HuH-7.5 (cell line): ENCODE results near the gene NFATC3.
A peak's percentile ranks its signal among the peaks of the same experiment; 100 is the strongest.

Experiments
- DNase-seq: peaks from one replicate; pipeline ENCODE4 v3.0.0; 2011; ENCODE audit warnings: low spot score

The NFATC3 gene

DNA sequence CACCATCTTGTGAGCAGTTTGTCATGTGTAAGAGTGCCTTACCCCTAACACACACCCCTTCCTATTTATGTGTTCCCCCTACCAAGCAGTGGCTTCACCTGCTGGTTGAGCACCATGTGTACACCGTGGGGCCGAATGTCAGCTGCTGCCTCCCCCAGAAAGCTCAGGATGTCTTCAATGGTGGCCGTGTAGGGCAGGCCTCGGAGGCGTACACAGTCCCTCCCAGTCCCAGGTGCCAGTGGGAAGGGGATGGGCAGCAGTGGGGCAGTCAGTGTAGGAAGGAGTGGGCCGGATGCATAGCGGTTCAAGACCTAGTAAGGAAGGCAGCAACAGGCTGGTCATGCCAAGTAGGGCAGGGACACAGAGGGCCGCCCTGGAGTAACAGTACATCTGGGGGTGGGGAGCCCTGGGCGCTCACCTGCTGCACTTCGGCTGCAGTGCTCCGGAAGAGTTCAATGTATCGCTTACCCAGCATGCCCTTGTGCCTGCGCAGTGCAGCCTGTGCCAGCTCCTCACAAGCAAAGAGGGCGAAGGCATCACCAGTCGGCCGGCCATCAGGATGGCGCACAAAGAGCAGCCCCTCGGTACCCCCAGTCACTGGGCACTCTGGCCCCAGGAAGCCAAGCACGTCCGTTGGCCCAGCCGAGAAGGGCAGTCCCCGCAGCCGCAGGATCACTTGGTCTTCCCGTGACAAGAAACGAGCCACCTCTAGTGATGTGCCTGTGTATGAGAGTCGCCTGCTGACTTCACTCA lies 146.4 kb downstream of the NFATC3 start:
- no peak for DNase-seq

DNA sequence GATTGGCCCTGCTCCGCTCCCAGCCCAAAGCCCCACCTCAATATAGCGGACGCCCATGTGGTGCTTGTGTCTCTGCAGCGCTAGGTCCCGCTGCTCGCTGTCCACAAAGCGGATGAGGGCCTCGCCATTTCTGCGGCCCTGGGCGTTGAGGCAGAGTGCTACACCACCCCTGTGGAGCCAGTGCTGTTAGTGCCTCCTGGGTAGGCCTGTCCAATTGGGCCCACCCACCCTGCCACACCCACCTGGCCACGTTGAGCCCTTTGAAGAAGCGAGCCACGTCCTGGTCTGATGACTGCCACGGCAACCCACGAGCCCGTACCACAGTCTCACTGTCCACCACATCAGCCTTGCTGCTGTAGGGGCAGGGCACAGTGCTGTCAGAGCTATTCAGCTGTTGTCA lies 147.2 kb downstream of the NFATC3 start:
- no peak for DNase-seq

GRCh38 chr16:68233085-68233834 lies 148.1 kb downstream of the NFATC3 start:
- no peak for DNase-seq

DNA sequence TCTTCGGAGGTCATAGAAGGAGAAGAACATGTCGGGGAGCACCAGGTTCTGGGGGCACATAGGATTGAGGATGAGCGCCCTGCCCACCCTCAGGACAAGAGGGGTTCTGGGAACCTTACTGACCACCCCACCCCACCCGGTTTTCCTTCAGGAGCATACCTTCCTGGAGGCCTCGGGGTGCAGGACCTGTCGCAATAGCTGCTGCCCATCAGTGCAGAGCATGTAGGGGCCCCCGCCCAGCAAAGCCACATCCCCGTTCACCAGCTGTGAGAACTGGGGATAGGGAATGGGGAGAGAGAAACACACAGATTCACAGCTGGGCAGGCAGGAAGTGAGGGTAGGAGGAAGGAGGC lies 148.6 kb downstream of the NFATC3 start:
- DNase-seq: no peak

DNA sequence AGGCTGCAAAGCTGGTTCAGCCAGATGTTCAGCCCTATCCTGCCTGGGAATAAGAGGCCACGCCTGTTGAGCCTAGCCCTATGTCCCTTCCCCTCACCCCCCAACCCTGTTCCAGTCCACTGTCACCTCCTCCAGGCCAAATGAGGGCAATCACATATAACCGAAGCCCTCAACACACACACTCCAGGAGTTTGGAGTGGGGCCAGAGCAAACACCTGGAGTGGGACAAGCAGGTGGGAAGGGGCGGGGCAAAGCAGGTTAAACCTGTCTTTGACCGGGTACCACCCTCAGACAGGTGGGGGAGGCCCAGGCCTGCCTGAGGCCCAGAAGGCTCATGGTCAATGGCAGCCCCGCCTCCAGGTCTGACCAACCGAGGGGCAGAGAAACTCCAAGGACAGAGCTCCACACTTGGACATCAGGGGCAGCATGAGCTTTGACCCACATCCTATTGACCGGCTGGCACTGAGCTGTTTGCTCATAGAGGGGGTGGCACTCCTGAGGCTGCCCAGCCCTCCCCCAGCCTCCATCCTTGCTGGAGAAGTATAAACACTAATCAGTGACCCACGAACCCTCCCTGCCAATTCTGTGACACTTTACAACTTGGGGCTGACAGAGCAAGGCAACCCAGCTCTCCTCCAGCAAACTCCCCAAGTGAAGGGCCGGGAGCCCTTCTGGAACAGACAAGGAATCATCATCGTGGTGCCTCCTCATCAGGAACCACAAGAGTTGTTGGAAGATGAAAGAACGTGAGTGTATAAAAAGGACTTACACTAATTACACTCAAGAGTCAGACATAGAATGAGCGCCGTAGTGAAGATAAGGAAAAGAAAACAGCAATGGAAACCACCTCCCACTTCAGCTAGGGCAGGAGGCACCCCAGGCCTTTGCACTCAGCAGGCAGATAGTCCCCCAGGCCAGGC lies 149.3 kb downstream of the NFATC3 start:
- no peak for DNase-seq

DNA sequence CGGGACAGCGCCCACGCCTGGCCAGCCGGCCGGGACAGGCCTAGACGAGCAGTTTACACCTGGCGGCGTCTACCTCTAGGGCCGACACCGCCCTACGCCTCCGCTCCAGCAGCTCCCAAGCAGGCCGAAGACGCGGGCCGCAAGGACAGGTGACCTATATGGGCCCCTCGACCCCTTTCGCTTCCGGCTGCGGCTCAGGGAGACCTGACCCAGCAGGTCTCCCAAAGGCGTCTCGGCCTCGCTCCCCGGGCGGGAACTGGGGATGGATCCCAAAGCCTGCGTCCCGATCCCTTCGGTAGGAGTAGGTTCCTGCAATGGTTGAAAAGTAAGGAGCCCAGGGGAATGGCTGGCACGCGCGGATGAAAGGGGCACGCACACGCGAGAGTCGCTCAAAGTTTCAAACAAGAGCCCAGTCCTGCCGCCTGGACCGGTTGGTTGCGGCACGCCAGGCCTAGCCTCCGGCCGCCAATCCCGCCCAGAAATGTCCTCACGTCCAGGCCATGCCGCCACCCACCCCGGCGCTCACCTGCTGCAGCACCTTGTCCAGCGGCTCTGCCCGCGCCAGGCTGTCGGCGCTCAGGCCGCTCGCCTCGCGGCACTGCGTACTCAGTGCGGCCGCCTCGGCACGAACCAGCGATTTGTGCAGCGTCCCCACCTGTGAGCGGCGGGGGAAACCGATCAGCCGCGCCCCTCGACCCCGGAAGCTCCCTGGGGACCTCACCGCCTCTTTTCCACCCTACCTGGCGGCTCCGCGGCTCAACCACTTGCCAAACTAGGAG lies 150.1 kb downstream of the NFATC3 start:
- no peak for DNase-seq

DNA sequence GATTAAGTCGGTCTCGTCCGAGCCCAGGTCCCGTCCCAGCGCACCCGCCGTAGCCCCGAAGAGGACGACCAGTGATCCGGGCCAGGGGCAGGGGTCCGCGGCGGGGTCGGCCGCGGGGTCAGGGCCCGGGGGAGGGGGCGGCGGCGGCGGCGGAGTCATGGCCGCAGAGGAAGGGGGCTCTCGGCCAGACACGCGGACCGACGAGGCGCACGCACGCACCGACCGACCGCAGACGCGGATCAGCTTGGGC lies 150.6 kb downstream of the NFATC3 start, which contains the start of gene ESRP2:
Gene ESRP2, minus strand, starts transcription at position 241 of the 250 bp plus-strand sequence. Its CDS starts 82 bp downstream, at position 159.
- DNase-seq: no peak

- DNase-seq: peak; percentile 80
These were observed 151.1 kb downstream of the NFATC3 start for GRCh38 chr16:68236137-68236825.

DNA sequence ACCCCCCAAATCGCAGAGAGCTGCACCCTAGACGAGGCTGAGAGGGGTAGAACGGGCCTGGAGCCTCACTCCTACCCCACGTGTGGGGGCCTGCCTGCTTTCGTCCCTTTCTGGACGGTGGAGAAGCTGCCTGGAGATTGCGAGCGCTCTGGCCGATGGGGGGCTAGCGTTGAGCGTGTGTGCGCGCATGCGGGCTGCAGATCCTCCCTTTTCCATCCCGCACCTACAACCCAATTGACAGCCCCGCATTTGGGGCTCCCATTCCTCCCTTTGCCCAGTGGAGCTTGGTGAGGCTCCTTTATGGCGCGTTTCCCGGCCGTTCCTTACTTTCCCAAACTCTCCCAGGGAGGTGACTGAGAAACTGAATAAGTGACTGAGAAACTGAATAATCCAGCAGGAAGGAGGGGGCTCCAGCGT lies 151.7 kb downstream of the NFATC3 start:
- no peak for DNase-seq

GRCh38 chr16:68237243-68238028 lies 152.3 kb downstream of the NFATC3 start:
- DNase-seq: peak; percentile 97

DNA sequence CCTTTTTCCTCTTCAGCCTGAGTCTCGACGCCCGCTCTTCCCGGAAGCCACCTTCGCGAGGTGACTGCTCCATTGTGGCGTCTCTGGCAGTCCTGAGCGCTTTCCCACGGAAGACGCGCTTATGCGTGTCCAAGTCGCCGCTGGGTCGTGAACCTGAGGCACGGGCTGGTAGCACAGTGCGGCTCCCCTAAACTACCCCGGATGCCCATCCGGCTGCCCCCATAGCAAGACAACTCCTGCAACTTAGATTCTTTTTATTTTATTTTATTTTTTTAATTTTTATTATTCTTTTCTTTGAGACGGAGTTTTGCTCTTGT lies 152.8 kb downstream of the NFATC3 start:
- DNase-seq: no peak

GRCh38 chr16:68242085-68242484 lies 156.9 kb downstream of the NFATC3 start:
- DNase-seq: no peak

GRCh38 chr16:68242926-68243858 lies 158.0 kb downstream of the NFATC3 start:
- DNase-seq: no peak

DNA sequence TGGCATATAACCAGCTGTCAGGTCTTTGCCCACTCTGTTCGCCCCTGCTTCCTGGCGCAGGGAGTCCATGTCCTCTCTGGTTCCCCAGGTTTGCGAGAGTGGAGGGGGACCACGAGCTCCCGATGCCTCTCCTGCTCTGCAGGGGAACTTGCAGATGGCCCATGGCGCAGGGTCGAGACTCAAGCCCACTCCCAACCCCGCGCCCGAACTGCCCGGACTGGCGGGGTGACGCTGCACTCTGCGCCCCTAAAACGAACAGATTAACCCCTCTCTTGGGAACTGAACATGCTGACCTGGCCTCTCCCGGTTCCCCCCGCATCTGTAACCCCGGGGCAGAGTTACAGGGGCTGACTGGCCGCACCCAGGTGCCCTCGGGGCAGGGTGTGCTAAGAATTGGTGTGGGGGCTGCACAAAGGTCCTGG lies 159.3 kb downstream of the NFATC3 start:
- DNase-seq: no peak

- DNase-seq: peak; percentile 95
These were observed 160.0 kb downstream of the NFATC3 start, which contains the start of gene PLA2G15 for GRCh38 chr16:68244903-68245853. Gene PLA2G15 (plus strand): TSS chr16:68245373. CDS start chr16:68245427, 54 bp downstream.

DNA sequence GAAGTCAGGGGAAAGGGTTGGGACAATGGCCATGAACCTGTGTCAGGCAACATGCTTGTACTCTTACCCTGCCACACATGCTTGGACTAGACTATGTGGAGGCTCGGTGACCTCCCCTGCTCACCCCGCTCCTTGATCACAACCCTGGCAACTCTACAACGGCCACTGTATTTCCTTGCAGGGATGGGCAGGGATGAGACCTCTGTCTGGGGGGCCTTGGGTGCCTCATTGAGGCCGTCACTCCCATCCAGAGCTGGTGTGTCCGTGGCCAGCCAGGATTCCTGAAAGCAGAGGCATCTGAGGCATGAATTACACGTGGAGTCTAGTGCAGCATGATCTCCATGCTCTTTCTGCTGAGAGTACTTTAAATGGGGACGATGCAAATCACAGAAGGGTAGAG lies 161.0 kb downstream of the NFATC3 start:
- no peak for DNase-seq

GRCh38 chr16:68246666-68247065 lies 161.5 kb downstream of the NFATC3 start:
- DNase-seq: no peak

GRCh38 chr16:68247400-68247799 lies 162.2 kb downstream of the NFATC3 start:
- DNase-seq: no peak
